OCI-LY3 (cell line): ENCODE data around the gene FAR1.
"Not testable (repeated sequence)": the region's sequence is repeated elsewhere in the genome, so short reads cannot be mapped to it uniquely, and the experiment has no call there.

ENCODE experiments used
- H2AFZ ChIP-seq: fragments of 200-600, 300-600 bp; shearing (Covaris generic); 2 replicates; pipeline ENCODE4 v1.6.0; 2014; ENCODE audit warnings: antibody characterized with exemption, low read depth, low read length
- H3K27ac ChIP-seq: fragments of 200-600, 300-600 bp; sonication (generic); 2 replicates; pipeline ENCODE4 v1.5.1; 2014; ENCODE audit warnings: mild to moderate bottlenecking, low read length, moderate library complexity, mixed read lengths
- H3K27me3 ChIP-seq: fragments of 200-600, 300-600 bp; sonication (generic); 2 replicates; pipeline ENCODE4 v1.6.1; 2014; ENCODE audit warnings: low read depth, low read length, mixed read lengths
- H3K36me3 ChIP-seq: fragments of 200-600, 300-600 bp; sonication (generic); replicated peaks from 2 replicates; pipeline ENCODE3; 2014; ENCODE audit warnings: low read depth, low read length, mixed read lengths
- H3K4me1 ChIP-seq: fragments of 300-600, 200-600 bp; sonication (generic); 2 replicates; pipeline ENCODE4 v1.6.1; 2014; ENCODE audit warnings: low read length, mixed read lengths
- H3K4me2 ChIP-seq: fragments of 200-600, 300-600 bp; sonication (generic); 2 replicates; pipeline ENCODE4 v1.6.1; 2014; ENCODE audit warnings: low read length, mixed read lengths
- H3K4me3 ChIP-seq: fragments of 300-600, 200-600 bp; sonication (generic); 2 replicates; pipeline ENCODE4 v1.5.1; 2014; ENCODE audit warnings: antibody characterized with exemption, mild to moderate bottlenecking, low read length, moderate library complexity
- H3K79me2 ChIP-seq: fragments of 300-600, 200-600 bp; shearing (Covaris generic); 2 replicates; pipeline ENCODE4 v1.6.1; 2014; ENCODE audit warnings: mild to moderate bottlenecking, low read length, mixed read lengths
- H3K9ac ChIP-seq: fragments of 300-600, 200-600 bp; shearing (Covaris generic); 2 replicates; pipeline ENCODE4 v1.6.0; 2014; ENCODE audit warnings: mild to moderate bottlenecking, low read length, moderate library complexity
- H3K9me3 ChIP-seq: fragments of 200-600, 300-600 bp; shearing (Covaris generic); 2 replicates; pipeline ENCODE4 v1.6.1; 2014; ENCODE audit warnings: low read length, mixed read lengths; ENCODE audit not compliant: insufficient read depth
- H4K20me1 ChIP-seq: fragments of 200-600, 300-600 bp; sonication (generic); 2 replicates; pipeline ENCODE4 v1.6.1; 2016; ENCODE audit warnings: low read length, mixed read lengths; ENCODE audit not compliant: insufficient read depth
- EZH2phosphoT487 ChIP-seq: fragments of 200-600 bp; shearing (Covaris generic); IDR thresholded peaks from 2 replicates; pipeline ENCODE4 v1.6.1; 2018; ENCODE audit warnings: antibody characterized with exemption, mixed run types, low read depth
- TF ChIP-seq, protein P1 (sequence below): fragments of 200-600, 300-600 bp; sonication (generic); IDR thresholded peaks from 2 replicates; pipeline ENCODE4 v1.5.1; 2014; ENCODE audit warnings: antibody characterized with exemption, low read length, low read depth

Gene FAR1

GRCh38 chr11:13644997-13645687 is 23.3 kb upstream of the FAR1 start:
- Histone ChIP-seq H3K36me3 (no peaks in the 10 kb centered on the region), H3K27me3 (no peaks in the 10 kb centered on the region), H3K9me3 (no peaks in the 10 kb centered on the region), H3K79me2 (no peaks in the 10 kb centered on the region), H3K9ac (no peak overlapping the region), H3K27ac (no peak overlapping the region), H3K4me1 (no peaks in the 10 kb centered on the region), H3K4me2 (no peak overlapping the region), H2AFZ (no peak overlapping the region), H3K4me3 (no peak overlapping the region), H4K20me1 (no peaks in the 10 kb centered on the region)
- TF ChIP-seq, protein P1, sequence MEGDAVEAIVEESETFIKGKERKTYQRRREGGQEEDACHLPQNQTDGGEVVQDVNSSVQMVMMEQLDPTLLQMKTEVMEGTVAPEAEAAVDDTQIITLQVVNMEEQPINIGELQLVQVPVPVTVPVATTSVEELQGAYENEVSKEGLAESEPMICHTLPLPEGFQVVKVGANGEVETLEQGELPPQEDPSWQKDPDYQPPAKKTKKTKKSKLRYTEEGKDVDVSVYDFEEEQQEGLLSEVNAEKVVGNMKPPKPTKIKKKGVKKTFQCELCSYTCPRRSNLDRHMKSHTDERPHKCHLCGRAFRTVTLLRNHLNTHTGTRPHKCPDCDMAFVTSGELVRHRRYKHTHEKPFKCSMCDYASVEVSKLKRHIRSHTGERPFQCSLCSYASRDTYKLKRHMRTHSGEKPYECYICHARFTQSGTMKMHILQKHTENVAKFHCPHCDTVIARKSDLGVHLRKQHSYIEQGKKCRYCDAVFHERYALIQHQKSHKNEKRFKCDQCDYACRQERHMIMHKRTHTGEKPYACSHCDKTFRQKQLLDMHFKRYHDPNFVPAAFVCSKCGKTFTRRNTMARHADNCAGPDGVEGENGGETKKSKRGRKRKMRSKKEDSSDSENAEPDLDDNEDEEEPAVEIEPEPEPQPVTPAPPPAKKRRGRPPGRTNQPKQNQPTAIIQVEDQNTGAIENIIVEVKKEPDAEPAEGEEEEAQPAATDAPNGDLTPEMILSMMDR = no peak

- H3K4me1 ChIP-seq = no peaks in the 10 kb centered on the region
- H3K27me3 ChIP-seq = no peaks in the 10 kb centered on the region
- H3K27ac ChIP-seq = no peak overlapping the region
- H4K20me1 ChIP-seq = no peaks in the 10 kb centered on the region
- no peak overlapping the region for H2AFZ ChIP-seq
- H3K4me3 ChIP-seq = no peak overlapping the region
- no peaks in the 10 kb centered on the region for H3K36me3 ChIP-seq
- no peaks in the 10 kb centered on the region for H3K9me3 ChIP-seq
- H3K9ac ChIP-seq = no peak overlapping the region
- no peak overlapping the region for H3K4me2 ChIP-seq
- TF ChIP-seq EZH2phosphoT487 = no peak
- TF ChIP-seq, protein P1 = no peak
- H3K79me2 ChIP-seq = no peaks in the 10 kb centered on the region
Measured at GRCh38 chr11:13647391-13647790, 21.1 kb upstream of the FAR1 start.

- H3K9ac ChIP-seq = no peak overlapping the region
- no peak overlapping the region for H3K27ac ChIP-seq
- no peaks in the 10 kb centered on the region for H3K27me3 ChIP-seq
- no peaks in the 10 kb centered on the region for H4K20me1 ChIP-seq
- no peaks in the 10 kb centered on the region for H3K36me3 ChIP-seq
- H2AFZ ChIP-seq = no peak overlapping the region
- H3K4me3 ChIP-seq = no peak overlapping the region
- no peaks in the 10 kb centered on the region for H3K4me1 ChIP-seq
- no peaks in the 10 kb centered on the region for H3K79me2 ChIP-seq
- no peaks in the 10 kb centered on the region for H3K9me3 ChIP-seq
- no peak overlapping the region for H3K4me2 ChIP-seq
- no peak for TF ChIP-seq EZH2phosphoT487
- TF ChIP-seq, protein P1 = no peak
Measured at GRCh38 chr11:13649619-13650018, 18.8 kb upstream of the FAR1 start.

DNA sequence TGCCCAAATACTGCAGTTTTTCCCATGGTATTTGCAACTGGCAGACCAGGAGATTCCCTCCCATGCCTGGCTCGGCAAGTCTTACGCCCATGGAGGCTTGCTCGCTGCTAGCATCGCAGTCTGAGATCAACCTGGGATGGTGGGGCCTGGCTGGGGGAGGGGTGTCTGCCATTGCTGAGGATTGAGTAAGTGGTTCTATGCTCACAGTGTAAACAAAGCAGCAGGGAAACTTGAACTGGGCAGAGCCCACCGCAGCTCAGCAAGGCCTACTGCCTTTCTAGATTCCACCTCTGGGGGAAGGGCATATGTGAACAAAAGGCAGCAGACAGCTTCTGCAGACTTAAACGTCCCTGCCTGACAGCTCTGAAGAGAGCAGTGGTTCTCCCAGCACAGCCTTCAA is 17.0 kb upstream of the FAR1 start:
- H3K9me3 ChIP-seq, H3K36me3 ChIP-seq, H3K27me3 ChIP-seq, H3K27ac ChIP-seq, H3K4me2 ChIP-seq, H3K4me1 ChIP-seq, H3K79me2 ChIP-seq, H3K4me3 ChIP-seq, H2AFZ ChIP-seq, H4K20me1 ChIP-seq, H3K9ac ChIP-seq: not testable (repeated sequence)
